Glutamatergic neuron (in vitro differentiated cells): ENCODE data around the gene SLC47A1. TPM values are rescaled to one million over a fixed set of nuclear protein-coding genes. Genes with fewer than 3 reads are reported as not detected.

Source experiments
- DNase-seq: peaks from one replicate; pipeline ENCODE4 v3.0.0; 2022
- H3K27ac Mint-ChIP-seq: one replicate; pipeline ENCODE4 v1.8.0; 2020; ENCODE audit warnings: mild to moderate bottlenecking, mixed read lengths, inconsistent platforms; ENCODE audit not compliant: unreplicated experiment
- H3K27me3 Mint-ChIP-seq: one replicate; pipeline ENCODE4 v1.8.0; 2020; ENCODE audit warnings: mild to moderate bottlenecking, moderate library complexity, mixed read lengths, inconsistent platforms; ENCODE audit not compliant: unreplicated experiment
- H3K36me3 Mint-ChIP-seq: one replicate; pipeline ENCODE4 v1.8.0; 2020; ENCODE audit warnings: mild to moderate bottlenecking, mixed read lengths, inconsistent platforms; ENCODE audit not compliant: unreplicated experiment
- H3K4me1 Mint-ChIP-seq: one replicate; pipeline ENCODE4 v1.8.0; 2020; ENCODE audit warnings: mild to moderate bottlenecking, low read depth, mixed read lengths, inconsistent platforms; ENCODE audit not compliant: unreplicated experiment
- H3K4me3 Mint-ChIP-seq: one replicate; pipeline ENCODE4 v1.8.0; 2020; ENCODE audit warnings: mild to moderate bottlenecking, mixed read lengths, inconsistent platforms; ENCODE audit not compliant: unreplicated experiment
- H3K9me3 Mint-ChIP-seq: one replicate; pipeline ENCODE4 v1.8.0; 2020; ENCODE audit warnings: mild to moderate bottlenecking, moderate library complexity, mixed read lengths, inconsistent platforms; ENCODE audit not compliant: unreplicated experiment
- total RNA-seq: library from RNA; stranded (reverse); fragmentation: NEBNext Ultra II Directional; extraction: Animal tissue kit (Norgen Biotek cat#: 25700); gene quantifications from one replicate; pipeline ENCODE4 v1.2.1, GENCODE V29; 2021; ENCODE audit not compliant: unreplicated experiment
- TF ChIP-seq, protein P1 (sequence below): fragments of 200-600 bp; sonication (generic); IDR thresholded peaks from one replicate; pipeline ENCODE4 v1.5.0; 2021; ENCODE audit not compliant: partially characterized antibody, unreplicated experiment

Gene SLC47A1
- total RNA-seq, 1 donor from 2014 or later = not detected

DNA sequence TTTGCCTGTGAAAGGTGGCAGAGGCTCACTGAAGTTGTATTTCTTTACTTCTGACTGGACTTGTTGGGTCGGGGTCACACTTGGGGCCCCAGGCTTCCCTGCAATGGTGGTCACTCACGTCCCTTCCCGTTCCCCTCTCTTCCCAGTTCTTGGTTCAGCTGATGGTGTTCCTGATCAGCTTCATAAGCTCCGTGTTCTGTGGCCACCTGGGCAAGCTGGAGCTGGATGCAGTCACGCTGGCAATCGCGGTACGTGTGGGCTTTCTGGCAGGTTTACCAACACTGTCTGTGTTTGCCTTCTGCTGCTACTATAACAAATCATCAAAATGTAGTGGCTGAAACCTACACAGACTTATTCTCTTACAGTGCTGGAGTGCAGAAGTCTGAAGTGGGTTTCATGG, 8.6 kb downstream of the SLC47A1 start:
- TF ChIP-seq, protein P1, sequence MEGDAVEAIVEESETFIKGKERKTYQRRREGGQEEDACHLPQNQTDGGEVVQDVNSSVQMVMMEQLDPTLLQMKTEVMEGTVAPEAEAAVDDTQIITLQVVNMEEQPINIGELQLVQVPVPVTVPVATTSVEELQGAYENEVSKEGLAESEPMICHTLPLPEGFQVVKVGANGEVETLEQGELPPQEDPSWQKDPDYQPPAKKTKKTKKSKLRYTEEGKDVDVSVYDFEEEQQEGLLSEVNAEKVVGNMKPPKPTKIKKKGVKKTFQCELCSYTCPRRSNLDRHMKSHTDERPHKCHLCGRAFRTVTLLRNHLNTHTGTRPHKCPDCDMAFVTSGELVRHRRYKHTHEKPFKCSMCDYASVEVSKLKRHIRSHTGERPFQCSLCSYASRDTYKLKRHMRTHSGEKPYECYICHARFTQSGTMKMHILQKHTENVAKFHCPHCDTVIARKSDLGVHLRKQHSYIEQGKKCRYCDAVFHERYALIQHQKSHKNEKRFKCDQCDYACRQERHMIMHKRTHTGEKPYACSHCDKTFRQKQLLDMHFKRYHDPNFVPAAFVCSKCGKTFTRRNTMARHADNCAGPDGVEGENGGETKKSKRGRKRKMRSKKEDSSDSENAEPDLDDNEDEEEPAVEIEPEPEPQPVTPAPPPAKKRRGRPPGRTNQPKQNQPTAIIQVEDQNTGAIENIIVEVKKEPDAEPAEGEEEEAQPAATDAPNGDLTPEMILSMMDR = no peak
- no peak overlapping the region for H3K27ac Mint-ChIP-seq
- DNase-seq = no peak
- no peak overlapping the region for H3K4me3 Mint-ChIP-seq
- peaks cover 3% of the 10 kb centered on the region for H3K9me3 Mint-ChIP-seq
- H3K36me3 Mint-ChIP-seq = no peaks in the 10 kb centered on the region
- peaks cover 17% of the 10 kb centered on the region for H3K4me1 Mint-ChIP-seq
- H3K27me3 Mint-ChIP-seq = peaks cover 9% of the 10 kb centered on the region

DNA sequence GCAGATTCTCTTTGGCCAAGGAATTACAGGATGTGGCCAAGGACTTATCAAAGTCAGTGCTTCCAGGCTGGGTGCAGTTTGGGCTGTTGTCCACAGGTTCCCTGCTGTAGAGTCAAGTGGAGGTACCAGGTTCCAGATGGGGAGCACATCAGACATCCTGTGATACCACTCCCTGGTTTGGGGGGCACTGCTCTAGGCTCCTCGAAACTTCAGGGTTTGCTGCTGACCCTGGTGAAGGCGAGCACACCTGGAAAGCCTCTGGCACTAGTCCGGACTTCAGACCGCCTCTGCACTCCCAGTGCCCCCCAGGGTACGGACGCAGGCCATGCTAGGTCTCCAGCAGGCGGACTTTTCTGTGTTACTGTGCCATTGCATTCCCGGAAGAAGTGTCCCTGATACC, 10.7 kb downstream of the SLC47A1 start:
- Mint-ChIP-seq H3K36me3 (no peaks in the 10 kb centered on the region), H3K9me3 (no peaks in the 10 kb centered on the region), H3K4me1 (peaks cover 6% of the 10 kb centered on the region), H3K27ac (no peak overlapping the region), H3K4me3 (no peak overlapping the region), H3K27me3 (peaks cover 4% of the 10 kb centered on the region)
- no peak for DNase-seq
- TF ChIP-seq, protein P1 = no peak

DNA sequence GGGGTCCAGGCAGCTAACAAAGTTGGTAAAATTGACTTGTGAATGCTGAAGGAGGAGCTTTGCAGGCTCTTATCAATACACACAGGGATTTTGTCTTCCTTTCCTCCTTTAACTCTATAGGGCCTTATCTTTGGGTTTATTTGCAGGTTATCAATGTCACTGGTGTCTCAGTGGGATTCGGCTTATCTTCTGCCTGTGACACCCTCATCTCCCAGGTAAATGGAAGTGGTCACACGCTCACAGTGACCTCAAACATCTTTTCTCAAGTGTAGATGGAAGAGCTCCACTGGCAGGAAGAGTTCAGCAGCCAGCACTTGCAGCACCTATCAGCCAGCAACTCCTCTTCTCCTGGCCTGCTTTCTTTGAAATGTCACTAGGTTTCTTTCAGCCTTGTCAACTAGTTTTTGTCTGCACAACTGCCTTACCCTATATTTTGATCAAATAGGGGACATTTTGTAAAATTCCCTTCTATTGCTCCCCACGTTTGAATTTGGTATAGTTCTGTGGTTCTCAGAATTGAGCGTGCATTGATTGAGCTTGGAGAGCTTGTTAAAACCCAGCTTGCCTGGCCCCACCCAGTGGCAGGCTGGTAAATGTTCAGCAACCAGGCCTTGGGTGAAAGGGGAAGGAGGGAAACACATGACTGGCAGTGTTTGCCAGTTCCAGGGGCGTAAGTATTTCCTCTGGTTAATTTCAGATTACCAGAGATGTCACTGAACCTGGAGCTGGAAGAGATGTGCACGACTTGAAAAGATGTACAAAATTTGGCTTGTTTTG, 12.8 kb downstream of the SLC47A1 start:
- Mint-ChIP-seq H3K9me3 (no peaks in the 10 kb centered on the region), H3K4me3 (no peak overlapping the region), H3K4me1 (no peaks in the 10 kb centered on the region), H3K36me3 (no peaks in the 10 kb centered on the region), H3K27ac (peak overlapping the region; percentile 14), H3K27me3 (peaks cover 4% of the 10 kb centered on the region)
- DNase-seq = no peak
- TF ChIP-seq, protein P1 = no peak

DNA sequence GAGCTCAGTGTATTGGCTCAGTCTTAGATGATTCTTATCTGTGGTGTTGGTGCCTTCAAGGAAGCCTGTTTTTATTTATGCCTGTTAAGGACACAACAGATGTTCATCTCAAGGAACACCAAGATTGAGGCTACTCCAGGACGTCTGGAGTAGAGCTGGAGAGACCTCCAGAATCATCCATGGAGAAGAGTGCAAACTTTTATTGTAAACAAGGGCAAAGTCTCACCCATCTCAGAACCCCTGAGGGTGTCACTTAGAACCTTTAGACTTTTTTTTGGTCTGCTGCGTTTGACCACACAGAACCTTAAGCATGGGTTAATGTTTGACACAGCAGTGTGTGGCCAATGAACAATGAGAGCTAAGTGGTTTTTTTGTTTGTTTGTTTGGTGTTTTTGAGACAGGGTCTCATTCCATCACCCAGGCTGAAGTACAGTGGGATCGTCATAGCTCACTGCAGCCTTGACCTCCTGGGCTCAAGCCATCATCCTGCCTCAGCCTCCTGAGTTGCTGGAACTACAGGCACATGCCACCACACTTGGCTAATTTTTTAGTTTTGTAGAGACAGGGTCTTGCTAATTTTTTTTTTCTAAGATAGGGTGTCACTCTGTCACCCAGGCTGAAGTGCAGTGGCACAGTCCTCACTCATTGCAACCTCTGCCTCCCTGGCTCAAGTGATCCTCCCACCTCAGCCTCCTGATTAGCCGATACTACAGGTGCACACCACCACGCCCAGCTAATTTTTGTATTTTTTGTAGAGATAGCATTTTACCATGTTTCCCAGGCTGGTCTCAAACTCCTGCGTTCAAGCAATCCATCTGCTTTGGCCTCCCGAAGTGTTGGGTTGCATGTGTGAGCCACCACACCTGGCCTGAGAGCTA, 16.3 kb downstream of the SLC47A1 start:
- Mint-ChIP-seq H3K9me3 (no peaks in the 10 kb centered on the region), H3K4me1 (peaks cover 4% of the 10 kb centered on the region), H3K27ac (no peak overlapping the region), H3K36me3 (no peaks in the 10 kb centered on the region), H3K4me3 (no peak overlapping the region), H3K27me3 (no peaks in the 10 kb centered on the region)
- no peak for DNase-seq
- TF ChIP-seq, protein P1 = no peak

DNA sequence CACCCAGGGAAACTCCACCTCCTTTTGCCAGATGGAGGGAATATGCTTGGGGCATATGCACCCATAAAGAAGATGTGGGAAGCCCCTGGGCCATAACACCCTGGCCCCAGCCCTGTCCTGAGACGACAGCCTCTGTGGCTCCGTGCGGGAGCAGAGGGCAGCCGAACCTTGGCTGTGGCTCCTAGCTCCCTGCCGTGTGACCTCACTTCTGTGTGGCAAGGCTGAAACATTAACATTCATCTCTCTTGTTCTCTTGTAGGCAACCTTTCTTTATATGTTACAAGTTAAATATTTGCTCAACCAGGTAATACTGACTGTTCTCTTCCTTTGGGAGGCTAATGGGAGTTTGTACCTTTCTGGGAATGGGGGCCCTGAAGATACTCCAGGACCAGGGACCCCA, 17.5 kb downstream of the SLC47A1 start:
- Mint-ChIP-seq H3K27me3 (no peaks in the 10 kb centered on the region), H3K36me3 (no peaks in the 10 kb centered on the region), H3K9me3 (no peaks in the 10 kb centered on the region), H3K27ac (no peak overlapping the region), H3K4me1 (peaks cover 4% of the 10 kb centered on the region), H3K4me3 (no peak overlapping the region)
- no peak for DNase-seq
- TF ChIP-seq, protein P1 = no peak
